CD4-positive, alpha-beta T cell treated with Interleukin-10 for 1 hour (primary cell): ENCODE data around the gene NFYB.

ENCODE experiments used
- DNase-seq: peaks from one replicate; pipeline ENCODE4 v3.0.0-alpha.2; 2020

NFYB gene

GRCh38 chr12:104109446-104110271 lies 28.4 kb downstream of the NFYB start:
- DNase-seq = no peak

DNA sequence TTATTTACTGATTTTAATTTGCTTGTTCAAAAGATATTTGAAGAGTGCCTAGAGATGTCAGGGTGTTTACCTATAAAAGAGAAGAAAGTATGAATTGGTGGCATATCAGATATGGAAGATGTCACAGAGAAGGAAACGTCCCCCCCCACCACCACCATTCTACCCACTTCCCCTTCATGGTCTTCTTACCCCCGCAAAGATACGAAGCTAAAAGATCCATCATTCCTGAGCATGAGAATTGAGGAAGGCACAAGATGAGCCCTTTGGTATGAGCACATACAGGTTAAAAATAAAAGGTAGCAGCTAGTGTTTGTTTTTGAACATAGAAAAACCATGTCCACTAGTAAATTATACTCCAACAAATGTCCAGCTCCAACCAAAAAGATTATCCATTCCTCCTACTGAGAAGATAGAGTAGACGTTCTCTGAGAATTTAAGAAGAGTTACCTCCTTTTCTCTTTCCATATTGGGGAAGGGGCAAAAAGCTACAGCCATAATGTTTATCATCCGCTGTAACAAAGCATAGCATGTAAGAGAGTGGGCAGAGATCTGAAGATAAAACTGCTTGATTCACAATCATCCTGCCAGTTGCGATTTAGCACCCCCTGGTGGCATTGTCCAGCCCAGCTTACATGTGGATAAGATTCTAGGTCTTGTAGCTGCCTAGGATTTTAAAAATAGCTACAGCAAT lies 29.1 kb downstream of the NFYB start:
- DNase-seq = peak; percentile 84

DNA sequence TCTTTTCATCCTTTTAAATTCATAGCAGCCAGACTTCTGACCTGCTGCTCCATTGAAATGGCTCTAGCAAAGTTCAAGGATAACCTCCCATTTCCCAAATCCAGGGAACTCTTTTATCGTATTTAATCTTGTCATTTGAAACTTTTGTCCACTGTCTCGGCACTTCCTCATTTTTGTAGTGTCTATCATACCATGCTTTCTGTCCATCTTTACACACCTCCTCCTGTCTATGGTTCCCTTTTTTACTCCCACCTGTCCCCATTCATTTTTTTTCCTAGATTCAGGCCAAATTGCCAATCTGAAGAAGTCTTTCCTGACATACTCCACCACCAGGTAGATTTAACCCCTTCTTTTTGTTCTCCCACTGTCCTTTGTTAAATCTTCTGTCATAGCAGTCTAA lies 31.0 kb downstream of the NFYB start:
- DNase-seq = no peak

- DNase-seq = no peak
These were observed 32.5 kb downstream of the NFYB start for GRCh38 chr12:104105461-104105860.

GRCh38 chr12:104097954-104098353 lies 40.1 kb downstream of the NFYB start:
- no peak for DNase-seq

- DNase-seq = no peak
These were observed 42.7 kb downstream of the NFYB start for GRCh38 chr12:104095289-104095688.

DNA sequence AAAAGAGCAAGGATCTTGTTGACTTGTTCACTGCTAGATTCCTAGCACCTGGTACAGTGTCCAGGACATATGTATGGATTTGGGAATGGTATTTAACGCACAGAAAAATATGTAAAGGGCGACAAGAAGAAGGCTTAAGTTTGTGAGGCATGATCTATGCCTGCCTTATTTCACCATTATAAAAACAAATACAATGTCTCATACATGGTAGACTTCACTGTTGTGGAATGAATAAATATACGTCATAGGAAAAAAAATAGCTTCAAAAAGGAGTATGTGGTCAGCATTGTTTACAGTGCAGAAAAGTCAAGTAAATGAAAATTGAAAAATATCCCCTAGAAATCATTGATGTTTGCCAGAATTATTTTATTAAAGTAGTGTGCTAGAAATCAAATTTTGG lies 43.7 kb downstream of the NFYB start:
- DNase-seq = no peak

- no peak for DNase-seq
These were observed 46.9 kb downstream of the NFYB start for GRCh38 chr12:104091136-104091535.

- DNase-seq = no peak
These were observed 47.3 kb downstream of the NFYB start for GRCh38 chr12:104090685-104091084.

GRCh38 chr12:104083769-104084475 lies 54.1 kb downstream of the NFYB start:
- no peak for DNase-seq

DNA sequence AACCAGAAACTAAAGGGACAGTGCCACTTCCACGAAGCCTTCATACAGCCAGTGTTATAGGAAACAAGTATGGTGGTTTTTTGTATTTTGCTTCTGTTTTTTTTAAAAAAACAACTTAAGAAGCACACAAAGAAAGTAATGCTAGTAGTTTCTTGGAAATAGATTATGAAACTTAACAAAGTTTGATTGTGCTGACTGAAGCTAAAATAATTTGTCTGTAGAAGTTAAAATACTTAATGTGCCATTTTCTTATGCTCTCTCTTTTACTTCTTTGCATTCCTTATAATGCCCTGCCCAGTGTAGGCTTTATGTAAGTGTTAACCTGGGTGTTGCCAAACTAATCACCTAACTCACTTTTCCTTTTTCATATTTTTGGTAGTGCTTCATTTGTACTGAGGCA lies 57.2 kb downstream of the NFYB start:
- DNase-seq = no peak

GRCh38 chr12:104079024-104079423 lies 59.0 kb downstream of the NFYB start:
- no peak for DNase-seq

DNA sequence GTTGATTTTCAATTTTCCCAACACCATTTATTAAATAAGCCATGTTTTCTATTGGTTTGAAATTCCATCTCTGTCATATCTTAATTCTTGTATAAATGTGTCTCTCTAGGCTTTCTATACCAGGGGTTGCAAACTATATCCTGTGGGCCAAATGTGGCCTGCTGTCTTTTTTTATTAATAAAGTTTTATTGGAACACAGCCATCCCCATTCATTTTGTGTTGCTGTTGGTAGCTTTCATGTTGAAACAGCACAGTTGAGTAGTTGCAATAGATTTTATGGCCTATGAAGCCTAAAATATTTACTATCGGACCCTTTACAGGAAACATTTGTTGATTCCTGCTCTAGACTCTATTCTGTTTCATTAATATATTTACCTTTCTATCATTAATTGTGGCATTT lies 64.3 kb downstream of the NFYB start:
- DNase-seq = no peak

DNA sequence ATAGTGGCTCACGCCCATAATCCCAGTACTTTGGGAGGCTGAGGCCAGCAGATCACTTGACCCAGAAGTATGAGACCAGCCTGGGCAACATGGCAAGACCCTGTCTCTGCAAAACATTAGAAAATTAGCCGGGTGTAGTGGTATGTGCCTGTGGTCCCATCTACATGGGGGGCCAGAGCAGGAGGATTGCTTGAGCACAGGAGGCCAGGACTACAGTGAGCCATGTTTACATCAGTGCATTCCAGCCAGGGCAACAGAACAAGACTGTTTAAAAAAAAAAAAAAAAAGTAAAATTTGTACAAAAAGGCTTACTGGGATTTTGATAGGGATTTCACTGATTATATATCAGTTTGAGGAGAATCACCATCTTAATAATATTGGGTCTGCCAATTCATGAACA lies 65.9 kb downstream of the NFYB start:
- DNase-seq = no peak
